OCI-LY3 (cell line): ENCODE data around the gene ZMAT5.

ENCODE experiments used
- EZH2phosphoT487 ChIP-seq: fragments of 200-600 bp; shearing (Covaris generic); IDR thresholded peaks from 2 replicates; pipeline ENCODE4 v1.6.1; 2018; ENCODE audit warnings: antibody characterized with exemption, mixed run types, low read depth
- TF ChIP-seq, protein P1 (sequence below): fragments of 200-600, 300-600 bp; sonication (generic); IDR thresholded peaks from 2 replicates; pipeline ENCODE4 v1.5.1; 2014; ENCODE audit warnings: antibody characterized with exemption, low read length, low read depth

DNA sequence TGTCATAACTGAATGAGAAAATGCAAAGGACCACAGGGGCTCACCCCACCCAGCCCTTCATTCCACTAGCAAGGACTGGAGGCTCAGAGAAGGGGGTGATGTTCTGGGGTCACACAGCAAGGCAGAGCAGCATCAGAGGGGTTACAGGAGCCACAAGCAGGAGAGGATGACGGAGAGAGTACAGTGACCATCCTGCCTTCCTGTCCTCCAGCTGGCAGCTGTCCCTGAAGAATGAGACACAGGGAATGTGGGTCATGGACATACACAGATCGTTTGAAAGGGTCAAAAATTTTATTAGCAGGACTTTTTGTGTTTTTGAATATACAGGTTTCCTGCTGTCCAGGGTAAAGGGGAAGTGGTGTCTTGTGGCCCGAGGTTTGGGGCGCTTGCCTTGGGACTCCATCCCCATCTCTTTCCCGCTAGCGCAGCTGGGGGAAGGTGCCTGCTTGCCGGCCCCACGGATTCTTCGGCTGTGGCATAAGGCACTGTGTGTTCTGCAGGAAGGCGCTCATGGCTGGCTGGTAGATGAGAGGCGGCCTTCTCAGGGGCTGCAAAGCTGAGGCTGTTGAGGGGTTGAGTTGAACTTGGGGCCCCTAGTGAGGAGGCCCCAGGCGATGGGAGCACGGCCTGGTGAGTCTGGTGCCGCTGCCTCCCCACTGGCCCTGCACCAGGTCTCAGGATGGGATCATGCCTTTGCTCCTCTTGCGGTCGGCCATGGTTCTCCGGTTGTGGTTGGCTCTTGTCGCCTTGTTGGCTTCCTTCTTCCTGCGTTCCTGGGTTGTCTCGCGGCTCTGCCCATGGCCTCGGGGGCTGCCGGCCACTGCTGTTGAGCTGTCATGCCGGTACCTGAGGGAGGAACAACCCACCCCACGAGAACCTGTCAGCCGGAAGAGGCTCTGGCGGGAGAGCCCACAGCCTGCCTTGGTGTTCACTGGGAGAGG, 21.8 kb upstream of the ZMAT5 start:
- TF ChIP-seq, protein P1, sequence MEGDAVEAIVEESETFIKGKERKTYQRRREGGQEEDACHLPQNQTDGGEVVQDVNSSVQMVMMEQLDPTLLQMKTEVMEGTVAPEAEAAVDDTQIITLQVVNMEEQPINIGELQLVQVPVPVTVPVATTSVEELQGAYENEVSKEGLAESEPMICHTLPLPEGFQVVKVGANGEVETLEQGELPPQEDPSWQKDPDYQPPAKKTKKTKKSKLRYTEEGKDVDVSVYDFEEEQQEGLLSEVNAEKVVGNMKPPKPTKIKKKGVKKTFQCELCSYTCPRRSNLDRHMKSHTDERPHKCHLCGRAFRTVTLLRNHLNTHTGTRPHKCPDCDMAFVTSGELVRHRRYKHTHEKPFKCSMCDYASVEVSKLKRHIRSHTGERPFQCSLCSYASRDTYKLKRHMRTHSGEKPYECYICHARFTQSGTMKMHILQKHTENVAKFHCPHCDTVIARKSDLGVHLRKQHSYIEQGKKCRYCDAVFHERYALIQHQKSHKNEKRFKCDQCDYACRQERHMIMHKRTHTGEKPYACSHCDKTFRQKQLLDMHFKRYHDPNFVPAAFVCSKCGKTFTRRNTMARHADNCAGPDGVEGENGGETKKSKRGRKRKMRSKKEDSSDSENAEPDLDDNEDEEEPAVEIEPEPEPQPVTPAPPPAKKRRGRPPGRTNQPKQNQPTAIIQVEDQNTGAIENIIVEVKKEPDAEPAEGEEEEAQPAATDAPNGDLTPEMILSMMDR: no peak
- TF ChIP-seq EZH2phosphoT487: no peak
